ENCODE results near the gene ZBTB38. TPM values are rescaled to one million over a fixed set of nuclear protein-coding genes. Genes with fewer than 3 reads are reported as not detected.

Gene ZBTB38
- total RNA-seq, 1 experiment from 2014 or later, result 164 TPM

- DNase-seq (ENCODE audit: low read depth), result no peak
Measured at GRCh38 chr3:141401573-141402475, 33.5 kb downstream of the ZBTB38 start.

GRCh38 chr3:141402476-141403171, 34.3 kb downstream of the ZBTB38 start:
- peak; percentile 70 for DNase-seq (ENCODE audit: low read depth)

- no peak for DNase-seq (ENCODE audit: low read depth)
Measured at GRCh38 chr3:141403576-141403975, 35.3 kb downstream of the ZBTB38 start.

GRCh38 chr3:141405025-141405424, 36.7 kb downstream of the ZBTB38 start:
- peak; percentile 76 for DNase-seq (ENCODE audit: low read depth)

- DNase-seq (ENCODE audit: low read depth), result peak; percentile 66
Measured at GRCh38 chr3:141405591-141405990, 37.3 kb downstream of the ZBTB38 start.

- DNase-seq (ENCODE audit: low read depth), result no peak
Measured at GRCh38 chr3:141406265-141406664, 38.0 kb downstream of the ZBTB38 start.

GRCh38 chr3:141407047-141407446, 38.7 kb downstream of the ZBTB38 start:
- peak; percentile 95 for DNase-seq (ENCODE audit: low read depth)

GRCh38 chr3:141407825-141408224, 39.5 kb downstream of the ZBTB38 start:
- no peak for DNase-seq (ENCODE audit: low read depth)

GRCh38 chr3:141408596-141408995, 40.3 kb downstream of the ZBTB38 start:
- no peak for DNase-seq (ENCODE audit: low read depth)

GRCh38 chr3:141409940-141410241, 41.6 kb downstream of the ZBTB38 start:
- no peak for DNase-seq (ENCODE audit: low read depth)

GRCh38 chr3:141410408-141410807, 42.1 kb downstream of the ZBTB38 start:
- peak; percentile 66 for DNase-seq (ENCODE audit: low read depth)

- DNase-seq (ENCODE audit: low read depth), result no peak
Measured at GRCh38 chr3:141410846-141411245, 42.5 kb downstream of the ZBTB38 start.

GRCh38 chr3:141411251-141411771, 43.0 kb downstream of the ZBTB38 start:
- DNase-seq (ENCODE audit: low read depth), result no peak

- DNase-seq (ENCODE audit: low read depth), result peak; percentile 93
Measured at GRCh38 chr3:141412087-141412935, 44.0 kb downstream of the ZBTB38 start.

- peak; percentile 56 for DNase-seq (ENCODE audit: low read depth)
Measured at GRCh38 chr3:141412936-141413354, 44.6 kb downstream of the ZBTB38 start.

- no peak for DNase-seq (ENCODE audit: low read depth)
Measured at GRCh38 chr3:141413391-141413790, 45.1 kb downstream of the ZBTB38 start.

- DNase-seq (ENCODE audit: low read depth), result no peak
Measured at GRCh38 chr3:141413801-141414689, 45.7 kb downstream of the ZBTB38 start.

GRCh38 chr3:141414800-141415462, 46.6 kb downstream of the ZBTB38 start:
- DNase-seq (ENCODE audit: low read depth), result no peak

- no peak for DNase-seq (ENCODE audit: low read depth)
Measured at GRCh38 chr3:141415953-141416352, 47.6 kb downstream of the ZBTB38 start.
